Calu3 (cell line): ENCODE measurements around the gene ATXN7L1. TPM values are rescaled to one million over a fixed set of nuclear protein-coding genes. Genes with fewer than 3 reads are reported as not detected.

Experiments used
- BruUV-seq: library from RNA; stranded (reverse); fragments of 400-500 nt; replicated peaks from 2 replicates; lab custom pipeline; 2021; lab: Mats Ljungman, UMichigan
- CTCF ChIA-PET: fragments of 300-600 bp; sonication (Branson Sonifier 250); formaldehyde crosslinking; loops from one replicate; lab custom pipeline; 2022; ENCODE audit warnings: antibody characterized with exemption; lab: Charles Lee
- DNase-seq: peaks from one replicate; pipeline ENCODE4 v3.0.0; 2022
- H3K27ac Mint-ChIP-seq: one replicate; pipeline ENCODE4 v1.8.0; 2022; ENCODE audit warnings: mixed read lengths; ENCODE audit not compliant: unreplicated experiment
- H3K27me3 Mint-ChIP-seq: one replicate; pipeline ENCODE4 v1.8.0; 2022; ENCODE audit warnings: mixed read lengths; ENCODE audit not compliant: unreplicated experiment
- H3K36me3 Mint-ChIP-seq: one replicate; pipeline ENCODE4 v1.8.0; 2022; ENCODE audit warnings: mild to moderate bottlenecking, moderate library complexity, mixed read lengths; ENCODE audit not compliant: insufficient read depth, unreplicated experiment
- H3K4me1 Mint-ChIP-seq: one replicate; pipeline ENCODE4 v1.8.0; 2022; ENCODE audit warnings: mild to moderate bottlenecking, low read depth, mixed read lengths; ENCODE audit not compliant: unreplicated experiment
- H3K4me3 Mint-ChIP-seq: one replicate; pipeline ENCODE4 v1.8.0; 2022; ENCODE audit warnings: mild to moderate bottlenecking, low read depth, moderate library complexity, mixed read lengths; ENCODE audit not compliant: unreplicated experiment
- H3K9me3 Mint-ChIP-seq: one replicate; pipeline ENCODE4 v1.8.0; 2022; ENCODE audit warnings: low read depth, mixed read lengths; ENCODE audit not compliant: unreplicated experiment
- intact Hi-C: fragments of 100-400 bp; cut with micrococcal nuclease; formaldehyde crosslinking; loops from one replicate; pipeline ENCODE4 v1.10.0; 2022; ENCODE audit not compliant: unreplicated experiment
- total RNA-seq: library from RNA; stranded (reverse); gene quantifications from 2 replicates; pipeline ENCODE4 v1.2.3, GENCODE V29; 2022
- TF ChIP-seq, protein P1 (sequence below): fragments of 200-600 bp; IDR thresholded peaks from one replicate; pipeline ENCODE4 v1.8.0; 2022; ENCODE audit warnings: antibody characterized with exemption; ENCODE audit not compliant: unreplicated experiment

ATXN7L1 gene
- total RNA-seq, 1 experiment from 2014 or later = 12.0 TPM

DNA sequence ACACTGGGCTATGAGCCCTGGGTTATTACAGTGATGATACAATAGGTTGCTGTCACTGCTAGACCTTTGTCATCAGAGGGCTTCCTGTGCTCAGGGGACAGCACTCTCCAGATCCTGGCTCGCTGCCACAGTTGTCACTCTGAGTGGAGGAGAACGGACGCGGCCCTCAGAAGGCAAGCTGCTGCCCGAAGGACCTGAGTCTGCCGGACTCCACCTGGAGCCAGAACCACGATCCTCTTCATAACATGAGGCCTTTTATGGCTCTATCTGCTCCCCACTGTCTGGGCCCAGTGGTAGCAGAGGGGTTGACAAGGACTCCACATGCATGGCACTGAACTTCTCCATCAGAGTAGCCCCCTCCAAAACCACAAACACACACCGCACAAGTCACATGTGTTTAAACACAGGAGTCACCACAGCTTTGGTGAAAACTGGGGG is 200.4 kb downstream of the ATXN7L1 start:
- intact Hi-C loops = no loop called here
- Mint-ChIP-seq H3K27me3 (no peaks in the 10 kb centered on the region), H3K4me3 (no peak overlapping the region), H3K36me3 (peaks cover 4% of the 10 kb centered on the region), H3K27ac (no peak overlapping the region), H3K9me3 (no peaks in the 10 kb centered on the region), H3K4me1 (peaks cover 26% of the 10 kb centered on the region)
- CTCF ChIA-PET = no interaction called here
- no TSS peak for BruUV-seq
- DNase-seq = no peak
- TF ChIP-seq, protein P1, sequence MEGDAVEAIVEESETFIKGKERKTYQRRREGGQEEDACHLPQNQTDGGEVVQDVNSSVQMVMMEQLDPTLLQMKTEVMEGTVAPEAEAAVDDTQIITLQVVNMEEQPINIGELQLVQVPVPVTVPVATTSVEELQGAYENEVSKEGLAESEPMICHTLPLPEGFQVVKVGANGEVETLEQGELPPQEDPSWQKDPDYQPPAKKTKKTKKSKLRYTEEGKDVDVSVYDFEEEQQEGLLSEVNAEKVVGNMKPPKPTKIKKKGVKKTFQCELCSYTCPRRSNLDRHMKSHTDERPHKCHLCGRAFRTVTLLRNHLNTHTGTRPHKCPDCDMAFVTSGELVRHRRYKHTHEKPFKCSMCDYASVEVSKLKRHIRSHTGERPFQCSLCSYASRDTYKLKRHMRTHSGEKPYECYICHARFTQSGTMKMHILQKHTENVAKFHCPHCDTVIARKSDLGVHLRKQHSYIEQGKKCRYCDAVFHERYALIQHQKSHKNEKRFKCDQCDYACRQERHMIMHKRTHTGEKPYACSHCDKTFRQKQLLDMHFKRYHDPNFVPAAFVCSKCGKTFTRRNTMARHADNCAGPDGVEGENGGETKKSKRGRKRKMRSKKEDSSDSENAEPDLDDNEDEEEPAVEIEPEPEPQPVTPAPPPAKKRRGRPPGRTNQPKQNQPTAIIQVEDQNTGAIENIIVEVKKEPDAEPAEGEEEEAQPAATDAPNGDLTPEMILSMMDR = no peak

DNA sequence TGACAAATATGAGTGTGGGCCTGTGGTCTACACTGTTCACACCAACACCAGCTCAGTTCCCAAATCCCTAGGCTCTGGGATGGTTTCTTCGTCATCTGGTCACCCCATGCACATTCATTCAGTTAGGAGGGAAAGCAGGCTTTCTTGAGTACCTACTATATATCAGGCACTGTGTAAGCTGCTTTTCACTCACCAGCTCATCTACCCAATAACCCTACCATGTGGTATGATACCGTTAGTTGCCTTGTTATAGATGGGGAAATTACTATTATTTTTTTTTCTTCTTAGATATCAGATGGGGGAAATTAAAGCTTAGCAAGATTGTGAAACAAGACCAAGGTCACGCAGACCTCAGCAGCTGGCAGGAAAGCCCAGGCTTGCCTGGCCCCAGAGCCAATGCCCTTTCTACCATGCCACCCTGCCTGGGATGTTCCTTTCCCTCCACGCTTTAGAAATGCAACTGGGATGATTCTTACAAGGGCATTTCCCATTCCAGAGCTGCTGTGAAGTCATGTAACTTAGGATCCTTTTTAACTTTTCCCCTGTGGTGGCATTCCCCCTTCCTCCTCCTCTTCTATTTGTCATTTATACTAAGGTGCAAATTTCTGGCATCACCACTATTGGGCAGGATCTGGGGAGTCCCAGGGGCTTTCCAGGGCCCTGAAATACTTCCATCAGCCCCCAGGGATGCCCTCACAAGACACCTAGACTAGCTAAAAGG is 202.0 kb downstream of the ATXN7L1 start:
- H3K27me3 Mint-ChIP-seq = no peaks in the 10 kb centered on the region
- TF ChIP-seq, protein P1 = no peak
- peaks cover 4% of the 10 kb centered on the region for H3K36me3 Mint-ChIP-seq
- H3K4me1 Mint-ChIP-seq = peaks cover 26% of the 10 kb centered on the region
- no peaks in the 10 kb centered on the region for H3K9me3 Mint-ChIP-seq
- no peak overlapping the region for H3K27ac Mint-ChIP-seq
- intact Hi-C loops = no loop called here
- CTCF ChIA-PET = interaction anchor here (0.6 kb wide), 1 partner anchor 26 kb away, joined by 4 read pairs; no protein-coding TSS in a partner anchor
- no peak overlapping the region for H3K4me3 Mint-ChIP-seq
- no TSS peak for BruUV-seq
- DNase-seq = no peak

DNA sequence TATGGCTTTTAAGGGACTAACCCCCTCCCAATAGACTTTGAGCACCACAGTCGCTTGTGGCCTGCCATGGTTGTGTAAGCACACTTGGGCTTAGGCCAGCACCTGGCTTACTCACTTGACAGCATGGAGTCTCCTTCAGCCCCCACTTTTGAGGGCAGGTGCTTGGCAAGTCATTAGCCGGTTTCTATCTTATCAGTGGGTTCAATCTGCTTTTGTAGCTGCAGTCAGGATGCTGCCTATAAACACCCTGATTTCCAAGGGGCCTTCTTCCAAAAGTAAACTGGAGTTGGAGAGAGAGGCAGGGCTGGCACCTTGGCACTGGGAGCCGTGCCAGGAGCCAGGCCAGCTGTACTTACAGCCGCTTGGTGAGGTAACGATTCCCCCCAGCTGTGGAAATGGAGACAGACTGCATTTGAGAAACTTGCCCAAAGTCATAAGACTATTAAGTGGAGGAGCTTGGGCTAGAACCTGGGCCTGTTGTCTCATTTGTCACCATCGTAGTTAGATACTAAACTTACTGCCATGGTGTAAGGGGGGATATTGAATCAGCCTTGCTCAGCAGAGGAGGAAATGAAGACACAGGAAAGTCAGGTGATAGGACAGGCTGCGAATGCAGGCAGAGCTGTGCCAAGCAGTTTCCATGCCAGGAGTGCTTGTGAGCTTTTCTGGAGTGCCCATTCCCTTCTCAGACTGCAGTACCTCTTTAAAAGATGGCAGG is 202.9 kb downstream of the ATXN7L1 start:
- Mint-ChIP-seq H3K27me3 (no peaks in the 10 kb centered on the region), H3K4me3 (no peak overlapping the region), H3K36me3 (peaks cover 4% of the 10 kb centered on the region), H3K9me3 (no peaks in the 10 kb centered on the region), H3K27ac (no peak overlapping the region), H3K4me1 (peaks cover 17% of the 10 kb centered on the region)
- TF ChIP-seq, protein P1 = no peak
- intact Hi-C loops = no loop called here
- DNase-seq = no peak
- CTCF ChIA-PET = interaction anchor here (0.6 kb wide), 1 partner anchor 27 kb away, joined by 4 read pairs; no protein-coding TSS in a partner anchor
- no TSS peak for BruUV-seq

DNA sequence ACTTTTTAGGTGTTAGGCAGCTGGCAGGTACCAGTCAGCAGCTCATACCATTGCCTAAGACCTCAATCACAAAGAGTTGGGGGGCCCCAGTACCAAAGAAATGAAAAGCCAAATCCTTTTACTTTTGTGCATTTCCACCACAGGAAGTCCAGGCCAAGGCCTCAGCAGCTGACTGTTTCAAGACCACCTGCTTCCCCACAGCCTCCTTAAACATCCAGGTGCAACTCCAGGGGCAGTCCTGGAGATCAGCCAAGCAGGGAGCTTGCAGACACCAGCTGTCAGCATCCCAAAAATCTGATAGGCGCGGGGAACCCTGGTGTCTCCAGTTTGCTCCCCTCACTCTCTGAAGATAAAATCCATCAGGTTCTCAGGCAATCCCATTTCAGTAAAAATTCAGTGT is 203.6 kb downstream of the ATXN7L1 start:
- Mint-ChIP-seq H3K4me1 (peaks cover 10% of the 10 kb centered on the region), H3K4me3 (no peak overlapping the region), H3K36me3 (peaks cover 4% of the 10 kb centered on the region), H3K27me3 (no peaks in the 10 kb centered on the region), H3K9me3 (no peaks in the 10 kb centered on the region), H3K27ac (no peak overlapping the region)
- TF ChIP-seq, protein P1 = no peak
- DNase-seq = no peak
- intact Hi-C loops = no loop called here
- CTCF ChIA-PET = no interaction called here
- no TSS peak for BruUV-seq
